ENCODE results near the gene HAGH. TPM values are rescaled to one million over a fixed set of nuclear protein-coding genes. Genes with fewer than 3 reads are reported as not detected.
A peak's percentile ranks its signal among the peaks of the same experiment; 100 is the strongest.

The HAGH gene
- total and polyA plus RNA-seq, 9 of the 15 experiments (the other 6 are each of a cell fraction or from before 2014, with no cell fraction given) = 0.46 to 35.1 (median 16.8) TPM

- H3K4me3 ChIP-seq = no peak overlapping the region
- H3K4me2 ChIP-seq (ENCODE audit: insufficient read depth, low read length) = no peak overlapping the region
- no peak overlapping the region for H3K27ac ChIP-seq (ENCODE audit: extremely low read depth, low read depth, low read length)
- H3K36me3 ChIP-seq (ENCODE audit: control insufficient read depth, insufficient read depth, low read length) = peaks cover 86% of the 10 kb centered on the region; the same call in 2 of the 3 replicates
- H3K9me3 ChIP-seq (replicated peaks; ENCODE audit: control insufficient read depth, insufficient read depth, low read depth, low read length) = no peaks in the 10 kb centered on the region
- intact Hi-C loops (cut with micrococcal nuclease) (no loop called here), in situ Hi-C loops (cut with MboI) (no loop called here)
- H3K27me3 ChIP-seq (ENCODE audit: control insufficient read depth in 2 of 2, insufficient read depth in 2 of 2, low read length in 2 of 2) = no peaks in the 10 kb centered on the region
- H3K9me1 ChIP-seq (ENCODE audit: control insufficient read depth, insufficient read depth, low read length) = no peaks in the 10 kb centered on the region
- H3K9ac ChIP-seq (ENCODE audit: insufficient read depth in 1 of 2, low read depth in 2 of 2, low read length in 2 of 2) = no peak overlapping the region
- FAIRE-seq (no peak), ATAC-seq (no peak), DNase-seq (ENCODE audit: extremely low read depth in 1 of 4, low spot score in 3 of 4) (no peak)
- peaks cover 25% of the 10 kb centered on the region for H3K79me2 ChIP-seq (ENCODE audit: control insufficient read depth, insufficient read depth, low read length)
- WGBS (ENCODE audit: insufficient coverage, low coverage, missing lambda C conversion rate) = 95% methylated on average over 27 of the region's 42 CpGs
- BruUV-seq (replicated peaks) = TSS peak; percentile 12
- H4K20me1 ChIP-seq (replicated peaks; ENCODE audit: control insufficient read depth, insufficient read depth, low read length) = 0 out of 2 replicates have a peak, but pooled peaks cover 8% of the 10 kb centered on the region
- H3K4me1 ChIP-seq (replicated peaks in 1 of 2; ENCODE audit: control insufficient read depth in 2 of 2, insufficient read depth in 2 of 2, low read length in 2 of 2) = peaks cover 22 to 95% of the 10 kb centered on the region in 2 experiments; a peak in 4 of 5 replicates
- ChIA-PET POLR2A (interaction anchor here (0.8 to 1.5 kb wide), 3 partner anchors 8 to 198 kb away, joined by 3 to 4 read pairs (median 4); partner anchors contain the start of gene RPS2), CTCF (ENCODE audit: low intra/inter-chr PET ratio) (no interaction called here)
- H2AFZ ChIP-seq (ENCODE audit: low read depth, low read length) = no peak overlapping the region
- no peak for TF ChIP-seq ETS2 (tag; IDR thresholded peaks at IDR 0.05; ENCODE audit: borderline replicate concordance, poor library complexity, severe bottlenecking)
- no peak for TF ChIP-seq FOXP1 (CRISPR knock-in tag; IDR thresholded peaks at IDR 0.05)
- no peak for TF ChIP-seq ZNF384 (IDR thresholded peaks at IDR 0.05; ENCODE audit: low read depth, low read length)
- TF ChIP-seq BDP1 (IDR thresholded peaks at IDR 0.05; ENCODE audit: insufficient read depth, insufficient read length) = no peak
- no peak for TF ChIP-seq REST (IDR thresholded peaks at IDR 0.05; ENCODE audit: borderline replicate concordance)
- no peak for TF ChIP-seq REST (CRISPR knock-in tag; IDR thresholded peaks at IDR 0.05; ENCODE audit: low read depth)
- TF ChIP-seq, protein P1, sequence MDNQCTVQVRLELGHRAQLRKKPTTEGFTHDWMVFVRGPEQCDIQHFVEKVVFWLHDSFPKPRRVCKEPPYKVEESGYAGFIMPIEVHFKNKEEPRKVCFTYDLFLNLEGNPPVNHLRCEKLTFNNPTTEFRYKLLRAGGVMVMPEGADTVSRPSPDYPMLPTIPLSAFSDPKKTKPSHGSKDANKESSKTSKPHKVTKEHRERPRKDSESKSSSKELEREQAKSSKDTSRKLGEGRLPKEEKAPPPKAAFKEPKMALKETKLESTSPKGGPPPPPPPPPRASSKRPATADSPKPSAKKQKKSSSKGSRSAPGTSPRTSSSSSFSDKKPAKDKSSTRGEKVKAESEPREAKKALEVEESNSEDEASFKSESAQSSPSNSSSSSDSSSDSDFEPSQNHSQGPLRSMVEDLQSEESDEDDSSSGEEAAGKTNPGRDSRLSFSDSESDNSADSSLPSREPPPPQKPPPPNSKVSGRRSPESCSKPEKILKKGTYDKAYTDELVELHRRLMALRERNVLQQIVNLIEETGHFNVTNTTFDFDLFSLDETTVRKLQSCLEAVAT (IDR thresholded peaks at IDR 0.05) = no peak
- TF ChIP-seq FIP1L1 (IDR thresholded peaks at IDR 0.05; ENCODE audit: low read depth, low read length, poor library complexity, severe bottlenecking) = no peak
- TF ChIP-seq, protein P2, sequence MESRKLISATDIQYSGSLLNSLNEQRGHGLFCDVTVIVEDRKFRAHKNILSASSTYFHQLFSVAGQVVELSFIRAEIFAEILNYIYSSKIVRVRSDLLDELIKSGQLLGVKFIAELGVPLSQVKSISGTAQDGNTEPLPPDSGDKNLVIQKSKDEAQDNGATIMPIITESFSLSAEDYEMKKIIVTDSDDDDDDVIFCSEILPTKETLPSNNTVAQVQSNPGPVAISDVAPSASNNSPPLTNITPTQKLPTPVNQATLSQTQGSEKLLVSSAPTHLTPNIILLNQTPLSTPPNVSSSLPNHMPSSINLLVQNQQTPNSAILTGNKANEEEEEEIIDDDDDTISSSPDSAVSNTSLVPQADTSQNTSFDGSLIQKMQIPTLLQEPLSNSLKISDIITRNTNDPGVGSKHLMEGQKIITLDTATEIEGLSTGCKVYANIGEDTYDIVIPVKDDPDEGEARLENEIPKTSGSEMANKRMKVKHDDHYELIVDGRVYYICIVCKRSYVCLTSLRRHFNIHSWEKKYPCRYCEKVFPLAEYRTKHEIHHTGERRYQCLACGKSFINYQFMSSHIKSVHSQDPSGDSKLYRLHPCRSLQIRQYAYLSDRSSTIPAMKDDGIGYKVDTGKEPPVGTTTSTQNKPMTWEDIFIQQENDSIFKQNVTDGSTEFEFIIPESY (CRISPR knock-in tag; IDR thresholded peaks at IDR 0.05) = 0 out of 2 replicates have a peak, but pooled peaks have one; percentile 8
Observed at GRCh38 chr16:1767116-1767994, 59.3 kb downstream of the HAGH start.

Measured in K562 (cell line).